DND-41 (cell line): ENCODE results near the gene SPANXN2.

Experiments
- EZH2 ChIP-seq: IDR thresholded peaks from 3 replicates; pipeline ENCODE4 v1.6.1; 2012; ENCODE audit warnings: borderline replicate concordance, low read depth, mild to moderate bottlenecking, moderate library complexity, low read length, inconsistent platforms; ENCODE audit not compliant: severe bottlenecking
- TF ChIP-seq, protein P1 (sequence below): IDR thresholded peaks from 2 replicates; pipeline ENCODE4 v1.5.1; 2012; ENCODE audit warnings: borderline replicate concordance, low read length, moderate library complexity, mild to moderate bottlenecking; ENCODE audit not compliant: poor library complexity, severe bottlenecking; ENCODE audit errors: extremely low read depth

GRCh38 chrX:143754183-143754582 is 33.6 kb upstream of the SPANXN2 start:
- TF ChIP-seq, protein P1, sequence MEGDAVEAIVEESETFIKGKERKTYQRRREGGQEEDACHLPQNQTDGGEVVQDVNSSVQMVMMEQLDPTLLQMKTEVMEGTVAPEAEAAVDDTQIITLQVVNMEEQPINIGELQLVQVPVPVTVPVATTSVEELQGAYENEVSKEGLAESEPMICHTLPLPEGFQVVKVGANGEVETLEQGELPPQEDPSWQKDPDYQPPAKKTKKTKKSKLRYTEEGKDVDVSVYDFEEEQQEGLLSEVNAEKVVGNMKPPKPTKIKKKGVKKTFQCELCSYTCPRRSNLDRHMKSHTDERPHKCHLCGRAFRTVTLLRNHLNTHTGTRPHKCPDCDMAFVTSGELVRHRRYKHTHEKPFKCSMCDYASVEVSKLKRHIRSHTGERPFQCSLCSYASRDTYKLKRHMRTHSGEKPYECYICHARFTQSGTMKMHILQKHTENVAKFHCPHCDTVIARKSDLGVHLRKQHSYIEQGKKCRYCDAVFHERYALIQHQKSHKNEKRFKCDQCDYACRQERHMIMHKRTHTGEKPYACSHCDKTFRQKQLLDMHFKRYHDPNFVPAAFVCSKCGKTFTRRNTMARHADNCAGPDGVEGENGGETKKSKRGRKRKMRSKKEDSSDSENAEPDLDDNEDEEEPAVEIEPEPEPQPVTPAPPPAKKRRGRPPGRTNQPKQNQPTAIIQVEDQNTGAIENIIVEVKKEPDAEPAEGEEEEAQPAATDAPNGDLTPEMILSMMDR, result no peak
- TF ChIP-seq EZH2, result no peak
